Measurements from ENCODE around the gene STAG1. TPM values are rescaled to one million over a fixed set of nuclear protein-coding genes. Genes with fewer than 3 reads are reported as not detected.
"Not testable (repeated sequence)": the region's sequence is repeated elsewhere in the genome, so short reads cannot be mapped to it uniquely, and the experiment has no call there.

The STAG1 gene
- total RNA-seq, 1 donor from 2014 or later, result 80.2 TPM

DNA sequence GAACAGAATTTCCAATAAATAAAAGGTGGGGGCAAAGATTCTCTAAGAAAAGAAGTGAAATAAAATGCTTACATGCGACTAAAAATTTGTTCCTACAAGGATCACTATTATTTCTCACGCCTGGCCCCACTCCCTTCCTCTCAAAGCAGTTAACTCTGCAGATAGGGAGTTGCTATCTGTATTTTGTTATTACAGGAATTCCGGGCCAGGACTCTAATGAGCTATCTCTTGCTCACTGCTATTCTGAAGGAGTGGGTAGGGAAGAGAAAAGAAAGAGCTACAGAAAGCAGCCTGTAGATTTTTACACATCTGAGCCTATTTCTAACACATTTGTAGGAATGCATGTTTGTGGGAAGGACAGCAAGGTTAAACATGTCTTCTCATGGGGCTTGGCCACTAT lies 361.6 kb downstream of the STAG1 start:
- DNase-seq, result no peak

DNA sequence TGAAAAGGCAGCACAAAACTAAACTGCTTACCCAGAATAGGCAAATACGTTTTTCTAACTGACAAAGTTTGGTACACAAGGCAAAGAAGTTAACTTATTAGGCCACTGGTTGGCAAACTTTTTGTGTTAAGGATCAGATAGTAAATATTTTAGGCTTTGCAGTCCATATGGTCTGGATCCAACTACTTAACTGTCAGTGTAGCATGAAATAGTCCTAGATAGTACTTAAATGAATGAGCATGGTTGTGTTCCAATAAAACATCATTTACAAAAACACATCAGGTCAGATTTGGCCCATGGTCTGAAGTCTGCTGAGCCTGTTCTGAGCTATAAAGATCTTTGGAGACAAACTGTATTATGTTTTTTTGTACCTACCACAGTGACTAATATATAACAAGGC lies 365.1 kb downstream of the STAG1 start:
- no peak for DNase-seq

DNA sequence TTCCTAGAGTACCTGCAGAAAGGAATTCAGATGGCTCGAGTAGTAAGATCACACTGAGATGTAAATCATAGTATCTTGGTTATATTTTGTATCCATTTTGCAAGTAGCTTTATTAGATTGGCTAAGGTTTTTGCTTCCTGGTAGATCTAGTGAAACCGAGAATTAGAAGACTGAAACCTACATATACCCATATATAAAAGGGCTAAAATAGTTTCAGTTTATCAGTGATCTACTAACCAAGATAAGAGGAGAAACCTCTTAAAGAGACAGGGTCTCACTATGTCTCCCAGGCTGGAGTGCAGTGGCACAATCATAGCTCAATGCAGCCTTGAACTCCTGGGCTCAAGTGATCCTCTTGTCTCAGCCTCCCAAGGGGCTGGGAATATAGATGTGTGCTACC lies 366.7 kb downstream of the STAG1 start:
- no peak for DNase-seq

DNA sequence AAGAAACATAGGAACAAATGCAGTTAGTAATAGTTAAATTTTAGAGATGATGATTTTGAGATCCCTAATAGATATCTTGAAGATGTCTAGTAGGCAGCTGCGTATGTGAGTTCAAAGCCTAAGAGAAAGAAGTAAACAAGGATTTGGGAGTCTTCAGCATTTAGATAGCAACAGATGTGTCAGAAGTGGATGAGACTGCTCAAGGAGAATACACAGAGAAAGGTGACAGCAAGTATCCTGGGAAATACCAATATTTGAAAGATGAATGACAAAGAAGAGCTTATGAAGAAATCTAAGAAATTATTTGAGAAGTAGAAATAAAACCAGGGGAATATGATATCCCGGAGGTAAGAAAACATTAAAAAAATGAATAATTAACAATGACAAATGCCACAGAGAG lies 371.1 kb downstream of the STAG1 start:
- no peak for DNase-seq

DNA sequence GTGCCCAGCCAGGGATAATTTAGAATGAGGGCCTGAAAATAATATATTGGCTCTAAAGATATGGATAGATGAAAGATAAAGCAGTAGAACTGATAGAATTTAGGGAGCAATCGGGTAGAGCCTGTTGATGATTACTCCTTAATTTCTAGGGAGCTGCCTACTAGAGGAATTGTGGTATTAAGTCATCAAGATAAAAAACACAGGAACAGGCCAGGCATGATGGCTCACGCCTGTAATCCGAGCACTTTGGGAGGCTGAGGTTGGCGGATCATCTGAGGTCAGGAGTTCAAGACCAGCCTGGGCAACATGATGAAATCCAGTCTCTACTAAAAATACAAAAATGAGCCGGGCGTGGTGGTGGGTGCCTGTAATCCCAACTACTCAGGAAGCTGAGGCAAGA lies 371.6 kb downstream of the STAG1 start:
- no peak for DNase-seq

DNA sequence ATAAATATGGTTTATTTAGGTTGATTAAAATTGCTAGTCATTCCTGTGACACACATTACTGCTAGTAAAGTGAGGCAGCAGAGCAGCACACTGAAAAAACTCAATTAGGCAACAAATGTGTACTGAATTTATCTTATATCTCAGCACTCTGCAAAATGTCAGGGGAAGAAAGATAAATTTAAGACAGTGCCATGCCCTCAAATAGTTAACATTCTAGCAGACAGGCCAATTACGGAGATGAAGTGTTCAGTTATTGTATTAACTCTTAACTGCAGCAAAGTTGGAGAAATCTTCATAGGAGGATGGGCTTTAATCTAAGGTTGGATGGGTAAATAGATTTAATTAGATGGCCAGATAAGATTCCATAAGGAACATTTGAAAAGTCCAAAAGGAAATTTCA lies 374.2 kb downstream of the STAG1 start:
- DNase-seq, result no peak

DNA sequence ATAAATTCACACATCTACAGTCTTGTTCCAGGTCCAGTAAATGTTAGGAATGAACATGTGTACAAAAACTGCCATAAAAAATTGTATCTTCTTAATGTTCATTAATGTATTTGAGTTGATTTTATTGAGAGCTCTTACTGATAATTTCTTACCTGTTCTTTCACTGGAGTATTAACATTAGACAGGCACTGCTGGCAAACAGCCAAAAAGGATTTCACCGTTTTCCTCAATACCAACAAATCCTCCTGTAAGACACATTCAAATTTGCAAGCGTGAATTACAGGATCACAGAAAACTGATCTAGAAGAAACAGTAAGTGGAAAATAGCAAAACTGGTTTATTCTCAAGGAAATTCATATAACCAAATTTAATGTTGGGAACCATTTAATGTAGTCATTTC lies 374.7 kb downstream of the STAG1 start:
- no peak for DNase-seq

DNA sequence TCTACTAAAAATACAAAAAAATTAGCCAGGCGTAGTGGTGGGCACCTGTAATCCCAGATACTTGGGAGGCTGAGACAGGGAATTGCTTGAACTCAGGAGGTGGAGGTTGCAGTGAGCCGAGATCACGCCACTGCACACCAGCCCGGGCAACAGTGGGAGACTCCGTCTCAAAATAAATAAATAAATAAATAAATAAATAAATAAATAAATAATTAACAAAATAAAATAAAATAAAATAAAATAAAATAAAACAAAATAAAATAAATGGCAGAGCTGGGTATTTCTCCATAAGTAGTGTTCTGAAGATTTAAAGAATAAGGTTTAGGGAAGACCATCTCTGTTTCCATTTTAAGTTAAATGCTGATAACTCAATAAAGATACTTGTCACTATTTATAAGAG lies 376.4 kb downstream of the STAG1 start:
- DNase-seq, result not testable (repeated sequence)

DNA sequence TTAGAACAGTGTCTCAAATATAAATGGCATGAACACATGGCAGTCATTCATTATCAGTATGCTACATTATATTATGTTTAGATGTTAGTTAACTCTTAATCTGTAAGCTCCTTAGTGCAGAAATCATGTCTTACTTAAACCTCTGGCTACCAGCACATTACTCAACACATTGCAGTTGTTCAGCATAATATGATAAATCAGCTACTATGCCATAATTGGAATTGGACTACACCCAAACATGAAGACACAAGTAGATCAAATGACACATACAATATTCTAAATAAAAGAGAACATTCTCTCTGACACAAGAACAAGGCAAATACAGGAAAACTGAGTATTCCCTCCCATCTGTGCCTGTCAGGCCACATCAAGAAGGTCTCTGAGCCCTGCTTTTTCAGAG lies 385.9 kb downstream of the STAG1 start:
- DNase-seq, result no peak

DNA sequence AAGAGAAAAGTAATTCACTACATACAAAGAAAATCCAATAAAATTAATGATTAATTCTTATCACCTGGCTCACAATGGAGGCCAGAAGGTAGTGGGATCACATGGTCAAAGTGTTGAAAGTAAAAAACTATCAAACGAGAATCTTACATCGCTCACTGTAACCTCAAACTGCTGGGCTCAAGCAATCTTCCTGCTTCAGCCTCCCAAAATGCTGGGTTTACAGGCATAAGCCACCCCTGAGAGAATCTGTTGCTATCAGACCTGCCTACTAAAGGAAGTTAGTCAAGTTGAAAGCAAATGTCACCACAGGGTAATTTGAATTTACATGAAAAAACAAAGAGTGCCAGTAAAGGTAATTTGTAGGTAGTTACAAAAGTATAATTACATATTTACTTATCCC lies 398.7 kb downstream of the STAG1 start:
- no peak for DNase-seq

DNA sequence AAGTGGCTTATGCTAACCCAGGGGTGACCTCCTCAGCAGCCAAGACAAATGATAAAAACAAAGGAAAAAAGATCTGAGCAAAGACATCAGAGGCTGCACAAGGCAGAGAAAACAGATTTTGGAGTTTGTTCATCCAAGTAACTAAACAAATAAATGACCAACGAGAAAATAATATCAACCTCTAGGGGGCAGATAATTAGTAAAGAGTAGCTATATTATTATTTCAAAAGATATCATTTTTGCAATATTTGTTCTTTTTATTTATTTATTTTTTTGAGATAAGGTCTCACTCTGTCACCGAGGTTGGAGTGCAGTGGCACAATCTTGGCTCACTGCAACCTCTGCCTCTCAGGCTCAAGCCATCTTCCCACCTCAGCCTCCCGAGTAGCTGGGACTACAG lies 400.3 kb downstream of the STAG1 start:
- no peak for DNase-seq

DNA sequence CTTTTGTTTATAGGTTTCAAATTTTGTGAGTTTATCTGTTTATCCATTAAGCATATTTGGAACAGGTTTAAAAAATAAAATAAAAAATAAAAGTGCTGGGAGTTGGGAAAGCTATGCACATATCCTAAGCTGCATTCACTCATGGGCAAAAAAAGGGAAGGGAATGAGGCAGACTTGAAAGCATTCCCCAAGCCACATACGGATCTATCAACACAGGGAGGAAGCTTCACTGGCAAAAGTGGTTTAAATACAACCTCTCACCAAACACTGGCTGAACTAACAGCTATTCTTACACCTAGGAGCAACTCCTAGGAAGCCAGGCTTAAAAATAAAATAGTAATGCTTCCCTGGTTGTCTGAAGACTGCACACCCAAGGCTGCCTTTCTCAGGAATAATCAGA lies 400.8 kb downstream of the STAG1 start:
- no peak for DNase-seq

DNA sequence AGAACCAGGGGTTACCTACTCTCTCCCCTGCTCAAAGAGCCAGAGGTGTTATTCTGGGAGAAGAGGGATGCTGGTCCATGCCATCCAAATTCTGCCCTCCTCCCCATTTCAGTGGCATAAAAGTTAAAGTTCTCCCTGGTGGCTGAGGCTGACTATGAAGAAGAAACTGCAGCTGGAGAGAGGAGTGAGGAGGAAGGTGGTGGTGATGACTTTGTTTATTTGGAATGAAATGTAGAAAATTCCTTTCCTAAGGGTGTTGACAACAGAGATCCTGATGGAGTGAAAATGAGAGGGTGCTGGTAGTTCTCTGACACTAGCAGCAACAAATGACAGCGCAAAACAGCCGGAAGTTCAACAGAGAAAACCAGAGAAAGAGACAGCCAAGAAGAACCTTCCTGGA lies 401.6 kb downstream of the STAG1 start:
- no peak for DNase-seq

DNA sequence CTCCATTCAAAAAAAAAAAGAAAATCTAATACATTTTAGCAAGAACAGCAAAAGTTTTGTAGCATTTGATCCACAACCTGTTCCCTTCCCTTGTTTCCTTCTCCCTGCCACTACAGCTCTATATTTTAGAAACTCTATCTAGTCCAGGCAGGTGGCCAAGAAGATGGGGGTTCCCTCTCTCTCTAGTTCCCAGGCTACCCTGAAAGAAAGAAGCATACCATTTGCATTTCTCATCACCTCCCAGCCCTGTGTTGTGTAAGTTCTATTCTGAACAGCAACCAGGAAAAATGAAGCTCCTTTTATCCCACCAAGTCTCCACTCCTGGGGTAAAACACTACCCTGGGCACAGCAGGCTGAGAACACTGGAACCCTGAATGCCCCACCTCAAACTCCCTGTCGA lies 402.0 kb downstream of the STAG1 start:
- no peak for DNase-seq

DNA sequence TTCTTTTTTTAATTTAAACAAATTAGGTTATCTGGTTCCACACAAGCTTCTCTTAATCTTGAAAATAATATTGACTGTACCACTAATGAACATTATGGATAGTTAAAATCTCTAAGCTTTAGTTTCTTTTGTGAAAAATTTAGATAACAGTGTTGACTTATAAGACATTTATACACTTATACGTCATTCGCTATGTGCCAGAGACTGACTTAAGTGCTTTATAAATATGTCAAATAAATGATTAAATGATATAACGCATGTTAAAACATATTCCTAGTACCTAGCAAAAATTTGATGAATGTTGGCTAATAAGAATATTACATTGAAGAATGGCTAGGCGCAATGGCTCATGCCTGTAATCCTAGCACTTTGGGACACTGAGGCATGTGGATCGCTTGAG lies 405.7 kb downstream of the STAG1 start:
- no peak for DNase-seq

DNA sequence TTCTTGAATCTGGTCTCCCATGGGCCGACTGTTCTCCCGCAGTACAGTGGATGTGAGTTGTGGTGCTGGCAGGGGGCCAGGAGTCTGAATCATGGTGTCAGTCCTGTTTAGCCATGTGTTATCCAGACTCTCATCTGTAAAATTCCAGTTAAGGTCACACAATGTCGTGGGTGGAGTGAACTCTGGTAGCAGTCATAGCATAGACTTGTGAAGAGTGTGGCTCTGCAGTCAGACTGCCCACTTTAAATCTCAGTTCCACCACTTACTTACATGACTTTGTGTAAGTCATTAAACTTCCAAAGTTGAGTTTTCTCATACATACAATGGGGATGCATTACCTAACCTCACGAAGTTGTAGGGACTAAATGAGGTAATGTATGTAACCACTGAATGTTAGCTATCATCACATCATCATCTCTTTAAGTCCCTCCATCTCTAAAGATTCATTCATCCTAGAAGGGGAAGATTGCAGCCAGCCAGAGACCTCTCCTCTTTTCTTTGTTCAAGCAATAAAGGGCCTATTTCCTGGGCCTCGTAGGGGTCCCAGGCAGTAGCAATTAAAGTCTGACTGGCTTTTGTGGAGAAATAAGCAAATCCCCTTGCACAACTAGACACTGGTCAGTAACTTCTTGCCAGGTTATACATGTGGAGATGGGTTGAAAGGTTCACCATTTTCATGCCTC lies 408.2 kb downstream of the STAG1 start:
- DNase-seq, result peak; percentile 23

DNA sequence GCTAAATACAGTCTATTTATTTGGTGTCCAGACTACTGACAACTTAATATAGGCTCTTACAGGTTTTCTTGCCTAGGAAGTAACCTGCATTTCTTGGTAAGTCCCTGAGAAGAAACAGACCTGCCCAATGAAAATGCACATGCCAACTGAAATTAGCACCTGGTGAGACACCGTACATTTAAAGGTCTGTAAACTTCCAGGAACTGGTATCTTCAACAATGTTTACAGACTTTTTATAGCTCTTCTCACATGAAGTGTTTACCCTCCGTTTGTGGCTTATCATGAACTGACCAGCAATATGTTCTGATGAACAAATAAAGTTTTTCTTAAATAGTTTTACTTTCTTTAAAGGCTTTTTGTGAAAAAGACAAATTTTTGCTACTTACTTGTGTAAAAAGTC lies 408.7 kb downstream of the STAG1 start:
- DNase-seq, result no peak

DNA sequence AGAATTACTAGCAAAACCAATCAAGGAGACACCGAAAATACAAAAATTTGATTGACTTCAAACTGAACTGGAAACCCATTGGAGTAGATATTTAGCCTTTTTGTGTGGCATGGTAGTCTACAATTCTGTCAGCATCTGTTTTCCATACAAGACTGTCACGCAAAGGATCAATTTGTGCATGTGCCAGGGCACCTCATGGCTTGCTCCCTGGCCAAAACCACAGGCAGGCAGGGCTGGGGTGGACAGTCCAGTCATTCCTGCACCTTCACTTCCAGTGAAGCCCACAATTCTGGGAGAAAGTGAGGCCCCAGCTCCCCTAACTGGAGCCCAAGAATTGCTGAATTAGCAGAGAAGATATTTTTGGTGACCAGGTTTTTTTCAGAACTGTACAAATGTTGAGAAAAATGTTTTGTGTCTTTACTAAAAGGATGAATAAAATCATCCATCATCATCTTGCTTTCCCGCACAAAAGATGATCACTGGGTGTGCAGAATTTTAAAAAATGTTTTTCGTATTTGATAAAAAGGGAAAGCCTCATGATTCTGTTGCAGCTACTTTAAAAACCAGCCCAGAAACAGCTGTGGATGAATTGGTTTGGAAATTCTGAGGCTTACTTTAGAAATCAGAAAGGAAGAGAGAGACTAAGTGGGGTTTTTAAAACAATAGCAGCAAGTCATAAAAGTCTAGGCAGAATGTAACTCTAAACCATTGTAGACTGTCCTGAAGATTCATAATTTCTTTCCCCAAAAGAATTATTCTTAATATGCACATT lies 415.7 kb downstream of the STAG1 start:
- no peak for DNase-seq

DNA sequence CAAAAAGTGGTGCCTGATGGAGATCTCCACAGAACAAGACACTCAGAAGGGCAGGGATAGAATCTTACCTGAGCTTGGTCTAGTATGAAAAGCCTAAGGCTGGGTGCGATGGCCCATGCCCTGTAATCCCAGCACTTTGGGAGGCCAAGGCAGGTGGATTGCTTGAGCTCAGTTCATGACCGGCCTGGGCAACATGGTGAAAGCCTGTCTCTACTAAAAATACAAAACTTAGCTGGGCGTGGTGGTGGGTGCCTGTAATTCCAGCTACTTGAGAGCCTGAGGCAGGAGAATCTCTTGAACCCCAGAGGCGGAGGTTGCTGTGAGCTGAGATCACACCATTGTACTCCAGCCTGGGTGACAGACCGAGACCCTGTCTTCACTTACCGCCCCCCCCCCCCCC lies 417.5 kb downstream of the STAG1 start:
- DNase-seq, result not testable (repeated sequence)

DNA sequence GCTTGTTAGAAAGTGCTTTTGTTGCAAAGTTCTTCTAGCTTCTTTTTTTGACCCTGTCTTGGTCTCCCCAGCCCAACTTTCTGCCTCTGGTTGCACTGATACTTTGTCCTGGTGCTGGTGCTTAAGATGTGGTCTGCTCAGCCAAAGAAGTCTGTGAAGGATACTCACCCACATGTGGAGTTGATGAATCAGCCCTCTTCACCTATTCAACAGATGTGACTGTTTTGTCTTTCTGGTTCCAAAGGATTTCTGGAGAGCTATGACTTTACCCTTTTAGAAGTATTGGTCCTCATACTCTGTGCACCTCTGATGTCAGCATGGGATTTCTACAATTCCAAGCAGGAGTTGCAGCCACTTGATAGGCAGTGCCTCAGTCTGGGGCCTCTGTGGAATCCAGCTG lies 418.0 kb downstream of the STAG1 start:
- no peak for DNase-seq

DNA sequence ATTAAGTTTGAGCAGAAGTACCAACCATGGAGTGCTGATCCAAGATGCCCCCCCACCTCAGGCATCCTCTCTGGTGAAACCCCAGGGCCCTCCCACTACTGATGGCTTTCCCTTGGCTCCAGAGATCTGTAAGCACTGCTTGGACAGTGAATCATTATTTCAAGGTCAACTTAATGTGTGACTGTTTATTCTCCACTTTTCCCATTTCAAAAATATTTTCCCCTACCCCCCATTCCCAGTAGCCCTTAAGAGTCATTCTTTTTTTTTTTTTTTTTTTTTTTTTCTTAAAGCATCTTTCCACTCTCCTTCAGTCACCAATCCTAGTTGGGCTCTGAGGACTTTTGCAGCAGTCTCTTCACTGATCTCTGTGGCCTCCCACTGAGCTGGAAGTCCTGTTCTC lies 419.4 kb downstream of the STAG1 start:
- DNase-seq, result no peak

DNA sequence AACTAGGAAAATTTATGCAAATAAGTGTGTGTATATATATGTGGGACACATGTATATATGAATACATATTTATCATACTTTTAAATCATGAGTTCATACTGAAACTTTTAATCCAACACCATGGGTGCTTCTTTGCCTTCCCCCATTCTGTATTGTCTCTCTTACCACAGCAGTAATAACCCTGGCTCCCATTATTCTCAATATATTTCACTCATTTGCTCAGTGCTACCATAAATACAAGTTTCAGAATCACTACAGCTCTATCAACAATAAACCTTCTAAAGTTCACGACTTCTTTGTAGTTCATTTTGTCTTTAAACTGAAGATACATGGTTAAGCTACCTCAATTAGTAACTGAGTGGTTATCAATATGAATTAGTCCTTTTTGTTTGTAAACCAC lies 419.9 kb downstream of the STAG1 start:
- no peak for DNase-seq

DNA sequence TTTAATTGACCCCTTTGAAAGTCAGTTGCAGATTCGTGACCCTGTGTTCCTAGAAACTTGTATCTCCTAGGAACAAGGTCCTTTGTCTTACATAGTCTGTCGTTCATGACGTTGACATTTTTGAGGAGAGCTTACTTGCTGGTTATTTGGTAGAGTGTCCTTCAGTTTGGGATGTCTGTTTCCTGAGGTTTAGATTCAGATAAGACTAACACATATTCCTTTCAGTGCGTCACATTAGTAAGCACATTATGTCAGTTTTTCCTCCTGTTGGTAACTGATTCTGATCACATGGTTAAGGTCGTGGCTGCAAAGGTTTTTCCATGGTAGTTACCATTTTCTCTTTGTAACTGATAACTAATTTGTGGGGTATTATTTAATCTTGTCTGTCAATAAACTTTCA lies 421.3 kb downstream of the STAG1 start:
- DNase-seq, result no peak

DNA sequence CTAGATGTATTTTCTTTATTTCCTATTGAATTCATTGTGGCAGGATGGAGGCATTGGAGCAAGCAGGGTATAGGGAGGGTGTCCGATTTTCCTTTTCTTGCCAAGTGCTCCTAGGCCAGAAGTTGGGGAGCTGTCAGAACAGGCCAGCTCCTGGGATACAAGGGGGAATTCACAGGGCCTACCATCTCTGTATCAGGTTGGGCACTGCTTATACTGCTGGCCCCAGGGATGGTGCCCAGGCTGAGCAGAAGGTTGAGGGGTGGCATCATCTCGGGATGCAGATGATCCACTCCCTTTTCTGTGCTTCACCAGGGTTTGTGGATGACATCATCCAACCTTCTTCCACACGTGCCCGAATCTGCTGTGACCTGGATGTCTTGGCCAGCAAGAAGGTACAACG lies 422.6 kb downstream of the STAG1 start:
- no peak for DNase-seq
